Upper lobe of left lung (tissue), 4 donors: ENCODE results near the gene SDF2L1.

Experiments used
- CTCF ChIP-seq, 6 experiments: fragments of 450-650 bp in 4 of 6; fragments of 200-600 bp in 2 of 6; sonication (generic) in 2 of 6; IDR thresholded peaks; one replicate each; pipeline ENCODE4 v1.5.1; 2016 to 2019; ENCODE audit warnings: antibody characterized with exemption in 6 of 6
- EP300 ChIP-seq, 4 donors: sonication (generic); formaldehyde crosslinking; IDR thresholded peaks; one replicate each; pipeline ENCODE4 v1.5.1; 2017; ENCODE audit warnings: antibody characterized with exemption in 4 of 4, control low read depth in 2 of 4
- POLR2A ChIP-seq, 4 donors: fragments of 450-650 bp; IDR thresholded peaks; one replicate each; pipeline ENCODE4 v1.5.1; 2016 to 2017; ENCODE audit warnings: antibody characterized with exemption in 4 of 4, mild to moderate bottlenecking in 2 of 4

- TF ChIP-seq CTCF (IDR thresholded peaks at IDR 0.05) (no peak), POLR2A (IDR thresholded peaks at IDR 0.05) (no peak), EP300 (IDR thresholded peaks at IDR 0.05) (no peak)
Measured at GRCh38 chr22:21598302-21598701, 43.8 kb upstream of the SDF2L1 start.
